ENCODE data around the gene STRADA.

STRADA gene

GRCh38 chr17:63762161-63763078 lies 20.8 kb upstream of the STRADA start:
- Mint-ChIP-seq H3K4me3 (no peak overlapping the region), H3K27me3 (ENCODE audit: low read depth) (no peaks in the 10 kb centered on the region), H3K36me3 (ENCODE audit: low read depth) (peaks cover 52% of the 10 kb centered on the region), H3K27ac (no peak overlapping the region), H3K9me3 (no peaks in the 10 kb centered on the region), H3K4me1 (no peaks in the 10 kb centered on the region)
- TF ChIP-seq, protein P1, sequence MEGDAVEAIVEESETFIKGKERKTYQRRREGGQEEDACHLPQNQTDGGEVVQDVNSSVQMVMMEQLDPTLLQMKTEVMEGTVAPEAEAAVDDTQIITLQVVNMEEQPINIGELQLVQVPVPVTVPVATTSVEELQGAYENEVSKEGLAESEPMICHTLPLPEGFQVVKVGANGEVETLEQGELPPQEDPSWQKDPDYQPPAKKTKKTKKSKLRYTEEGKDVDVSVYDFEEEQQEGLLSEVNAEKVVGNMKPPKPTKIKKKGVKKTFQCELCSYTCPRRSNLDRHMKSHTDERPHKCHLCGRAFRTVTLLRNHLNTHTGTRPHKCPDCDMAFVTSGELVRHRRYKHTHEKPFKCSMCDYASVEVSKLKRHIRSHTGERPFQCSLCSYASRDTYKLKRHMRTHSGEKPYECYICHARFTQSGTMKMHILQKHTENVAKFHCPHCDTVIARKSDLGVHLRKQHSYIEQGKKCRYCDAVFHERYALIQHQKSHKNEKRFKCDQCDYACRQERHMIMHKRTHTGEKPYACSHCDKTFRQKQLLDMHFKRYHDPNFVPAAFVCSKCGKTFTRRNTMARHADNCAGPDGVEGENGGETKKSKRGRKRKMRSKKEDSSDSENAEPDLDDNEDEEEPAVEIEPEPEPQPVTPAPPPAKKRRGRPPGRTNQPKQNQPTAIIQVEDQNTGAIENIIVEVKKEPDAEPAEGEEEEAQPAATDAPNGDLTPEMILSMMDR (IDR thresholded peaks at IDR 0.05; ENCODE audit: unreplicated experiment in 3 of 3) = no peak

DNA sequence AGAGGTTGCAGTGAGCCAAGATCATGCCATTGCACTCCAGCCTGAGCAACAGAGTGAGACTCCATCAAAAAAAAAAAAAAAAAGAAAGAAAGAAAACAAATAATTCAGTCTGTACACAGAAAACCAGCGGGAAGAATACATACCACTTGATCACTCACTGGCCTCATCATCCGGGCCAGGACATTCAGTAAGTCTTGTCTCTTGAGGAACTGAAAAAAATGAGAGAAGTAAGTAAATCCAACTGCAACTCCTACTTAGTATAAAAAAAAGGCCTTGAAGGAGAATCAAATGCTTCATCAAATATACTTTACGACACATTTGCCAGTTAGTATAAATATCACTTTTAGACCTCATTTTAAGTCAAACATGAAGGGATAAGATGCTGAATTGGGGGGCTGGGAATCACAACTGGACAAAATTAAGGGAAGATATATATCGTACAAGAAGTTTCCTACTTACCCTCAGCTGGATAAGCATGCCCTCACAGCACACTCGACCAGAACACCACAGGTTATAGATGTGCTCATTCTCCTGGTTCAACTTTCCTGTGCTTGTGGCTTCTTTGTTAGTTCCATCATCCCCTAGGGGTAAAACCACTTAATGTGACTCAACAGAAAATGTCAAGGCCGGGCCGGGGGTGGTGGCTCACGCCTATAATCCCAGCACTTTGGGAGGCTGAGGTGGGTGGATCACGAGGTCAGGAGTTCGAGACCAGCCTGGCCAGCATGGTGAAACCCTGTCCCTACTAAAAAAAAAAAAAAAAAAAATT lies 19.4 kb upstream of the STRADA start:
- Mint-ChIP-seq H3K4me3 (no peak overlapping the region), H3K4me1 (no peaks in the 10 kb centered on the region), H3K27ac (no peak overlapping the region), H3K27me3 (ENCODE audit: low read depth) (no peaks in the 10 kb centered on the region), H3K36me3 (ENCODE audit: low read depth) (peaks cover 60% of the 10 kb centered on the region), H3K9me3 (no peaks in the 10 kb centered on the region)
- TF ChIP-seq, protein P1 (IDR thresholded peaks at IDR 0.05; ENCODE audit: unreplicated experiment in 3 of 3) = no peak

DNA sequence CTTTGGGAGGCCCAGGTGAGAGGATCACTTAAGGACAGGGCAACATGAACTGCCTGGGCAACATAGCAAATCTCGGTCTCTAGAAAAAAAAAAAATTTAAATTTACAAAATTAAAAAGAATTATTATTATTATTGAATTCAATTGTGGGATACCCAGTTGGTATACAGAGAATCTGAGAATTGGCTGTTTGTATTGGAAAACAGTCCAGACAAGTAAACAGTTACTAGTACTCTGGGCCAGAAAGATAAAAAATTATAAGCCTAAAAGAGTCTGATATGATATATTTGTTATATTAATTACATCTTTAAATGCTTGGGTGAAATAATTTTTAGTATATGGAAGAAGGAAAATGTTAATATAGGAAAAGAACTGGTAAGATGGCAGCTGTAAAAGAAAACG lies 16.8 kb upstream of the STRADA start:
- Mint-ChIP-seq H3K4me1 (no peaks in the 10 kb centered on the region), H3K36me3 (ENCODE audit: low read depth) (peaks cover 54% of the 10 kb centered on the region), H3K27ac (no peak overlapping the region), H3K27me3 (ENCODE audit: low read depth) (no peaks in the 10 kb centered on the region), H3K4me3 (no peak overlapping the region), H3K9me3 (no peaks in the 10 kb centered on the region)
- TF ChIP-seq, protein P1 (IDR thresholded peaks at IDR 0.05; ENCODE audit: unreplicated experiment in 3 of 3) = no peak

DNA sequence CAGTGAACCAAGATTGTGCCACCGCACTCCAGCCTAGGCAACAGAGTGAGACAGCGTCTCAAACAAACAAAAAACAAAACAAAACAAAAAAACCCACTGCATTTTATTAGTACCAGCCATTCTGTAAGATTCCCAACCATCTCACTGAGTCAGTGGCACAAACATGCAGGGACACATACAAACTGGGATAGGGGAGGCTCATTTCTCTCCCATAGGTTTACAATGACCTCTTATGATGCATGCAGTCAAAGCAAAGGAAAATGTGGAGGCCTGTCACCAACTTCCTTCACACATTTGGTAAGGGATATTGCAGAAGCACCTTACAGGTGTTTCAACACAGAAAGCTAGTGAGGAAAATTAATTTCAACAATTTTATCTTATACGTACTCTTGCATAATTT lies 12.4 kb upstream of the STRADA start:
- Mint-ChIP-seq H3K9me3 (no peaks in the 10 kb centered on the region), H3K27ac (no peak overlapping the region), H3K27me3 (ENCODE audit: low read depth) (no peaks in the 10 kb centered on the region), H3K4me1 (no peaks in the 10 kb centered on the region), H3K36me3 (ENCODE audit: low read depth) (peaks cover 51% of the 10 kb centered on the region), H3K4me3 (no peak overlapping the region)
- TF ChIP-seq, protein P1 (IDR thresholded peaks at IDR 0.05; ENCODE audit: unreplicated experiment in 3 of 3) = no peak

- Mint-ChIP-seq H3K4me1 (no peaks in the 10 kb centered on the region), H3K4me3 (no peak overlapping the region), H3K36me3 (ENCODE audit: low read depth) (peaks cover 51% of the 10 kb centered on the region), H3K27me3 (ENCODE audit: low read depth) (no peaks in the 10 kb centered on the region), H3K9me3 (no peaks in the 10 kb centered on the region), H3K27ac (no peak overlapping the region)
- TF ChIP-seq, protein P1 (IDR thresholded peaks at IDR 0.05; ENCODE audit: unreplicated experiment in 3 of 3) = no peak
Measured at GRCh38 chr17:63753215-63753614, 11.6 kb upstream of the STRADA start.

Measured in nephron (organoid).